Liver (tissue), 9 donors: ENCODE results near the gene TCERG1L. TPM values are rescaled to one million over a fixed set of nuclear protein-coding genes. Genes with fewer than 3 reads are reported as not detected.

Experiments
- DNase-seq: peaks from one replicate; pipeline ENCODE4 v3.0.0-alpha.2; 2017; ENCODE audit warnings: low spot score
- H3K27ac ChIP-seq, 2 donors: one replicate each; pipeline ENCODE4 v1.7.0; 2013; ENCODE audit warnings: inconsistent platforms in 2 of 2, low read length in 2 of 2, control low read depth in 1 of 2, low read depth in 1 of 2, mild to moderate bottlenecking in 1 of 2
- H3K27me3 ChIP-seq, 4 donors: one replicate each; pipeline versions ENCODE4 v1.6.1 to v1.7.0; 2013; ENCODE audit warnings: low read length in 3 of 4, inconsistent platforms in 1 of 4, mild to moderate bottlenecking in 1 of 4, moderate library complexity in 1 of 4; ENCODE audit not compliant: control insufficient read depth in 4 of 4, insufficient read depth in 4 of 4
- H3K36me3 ChIP-seq, 4 donors: one replicate each; pipeline versions ENCODE4 v1.6.1 to v1.7.0; 2013; ENCODE audit warnings: low read length in 3 of 4, mild to moderate bottlenecking in 3 of 4, low read depth in 1 of 4, moderate library complexity in 1 of 4; ENCODE audit not compliant: control insufficient read depth in 4 of 4, insufficient read depth in 3 of 4
- H3K4me1 ChIP-seq, 4 donors: one replicate each; pipeline versions ENCODE4 v1.6.1 to v1.7.0; 2013; ENCODE audit warnings: low read length in 3 of 4, mild to moderate bottlenecking in 3 of 4, moderate library complexity in 1 of 4; ENCODE audit not compliant: control insufficient read depth in 4 of 4, insufficient read depth in 4 of 4
- H3K4me3 ChIP-seq, 3 donors: one replicate each; pipeline versions ENCODE4 v1.6.1 to v1.7.0; 2013; ENCODE audit warnings: low read length in 3 of 3, control low read depth in 1 of 3, low read depth in 1 of 3, mild to moderate bottlenecking in 1 of 3
- H3K9ac ChIP-seq, 2 donors: one replicate each; pipeline ENCODE4 v1.7.0; 2013; ENCODE audit warnings: low read length in 2 of 2, mild to moderate bottlenecking in 2 of 2, moderate library complexity in 2 of 2, control low read depth in 1 of 2, low read depth in 1 of 2
- H3K9me3 ChIP-seq, 4 donors: one replicate each; pipeline versions ENCODE4 v1.6.1 to v1.7.0; 2013; ENCODE audit warnings: low read length in 3 of 4; ENCODE audit not compliant: control insufficient read depth in 4 of 4
- CTCF ChIP-seq: fragments of 150-350 bp; IDR thresholded peaks from 2 replicates; pipeline ENCODE4 v1.5.1; 2017; ENCODE audit warnings: improper control_type of control experiment, low read depth, low read length; ENCODE audit not compliant: missing input control
- EGR1 ChIP-seq, 2 donors: IDR thresholded peaks; 2 replicates each; pipeline ENCODE4 v1.6.1; 2016 to 2018; ENCODE audit warnings: antibody characterized with exemption in 2 of 2, low read depth in 2 of 2
- HNF4A ChIP-seq, 2 donors: conservative IDR thresholded peaks; 2 replicates each; pipeline ENCODE4 v1.6.1; 2016; ENCODE audit warnings: antibody characterized with exemption in 2 of 2, mild to moderate bottlenecking in 2 of 2
- HNF4G ChIP-seq: IDR thresholded peaks from 2 replicates; pipeline ENCODE4 v1.6.1; 2016; ENCODE audit warnings: antibody characterized with exemption
- MAX ChIP-seq: IDR thresholded peaks from 2 replicates; pipeline ENCODE4 v1.6.1; 2016; ENCODE audit warnings: antibody characterized with exemption
- NR2F2 ChIP-seq: IDR thresholded peaks from 2 replicates; pipeline ENCODE4 v1.6.1; 2016; ENCODE audit warnings: antibody characterized with exemption
- RXRA ChIP-seq, 2 donors: IDR thresholded peaks; 2 replicates each; pipeline ENCODE4 v1.6.1; 2017 to 2018; ENCODE audit warnings: antibody characterized with exemption in 2 of 2, mild to moderate bottlenecking in 1 of 2
- ZBTB33 ChIP-seq: IDR thresholded peaks from 2 replicates; pipeline ENCODE4 v1.6.1; 2016; ENCODE audit warnings: antibody characterized with exemption
- WGBS: extraction: QIAGEN DNeasy Blood & Tissue Kit; methylation state at CpG from one replicate; pipeline ENCODE4 v1.1.7; 2013; 5-methylcytosine and 5-hydroxymethylcytosine counted together
- polyA plus RNA-seq, 2 donors: library from polyadenylated mRNA; stranded (reverse) in 1 of 2; unstranded in 1 of 2; fragments of 200-250 nt in 1 of 2; fragments of >200 nt in 1 of 2; fragmentation: Nextera tagmentation in 1 of 2; extraction: Ambion mirVana in 1 of 2; gene quantifications; one replicate each; pipeline versions ENCODE4 v1.2.1 to v1.2.3, GENCODE V29; 2013 to 2015
- total RNA-seq, 2 donors: library from RNA; depleted of rRNA; stranded (reverse); fragments of >200 nt; gene quantifications; one replicate each; pipeline ENCODE4 v1.2.3, GENCODE V29; 2014
- TF ChIP-seq, protein P1 (sequence below): IDR thresholded peaks from 2 replicates; pipeline ENCODE4 v1.6.1; 2016; ENCODE audit warnings: antibody characterized with exemption, mild to moderate bottlenecking
- TF ChIP-seq, protein P2 (sequence below): IDR thresholded peaks from 2 replicates; pipeline ENCODE4 v1.6.1; 2016; ENCODE audit warnings: antibody characterized with exemption
- donor health status: healthy.
- donor health status: healthy.
- donor health status: healthy.
- donor health status: healthy.
- donor health status: healthy.

TCERG1L gene
- total and polyA plus RNA-seq, 4 donors, result not detected

- DNase-seq, result no peak
- TF ChIP-seq MAX (no peak), RXRA (IDR thresholded peaks at IDR 0.05) (no peak), EGR1 (IDR thresholded peaks at IDR 0.05; ENCODE audit: low read depth in 2 of 2) (no peak), HNF4A (conservative IDR thresholded peaks at IDR 0.05) (no peak), CTCF (no peak), NR2F2 (no peak), HNF4G (no peak), ZBTB33 (no peak)
- TF ChIP-seq, protein P1, sequence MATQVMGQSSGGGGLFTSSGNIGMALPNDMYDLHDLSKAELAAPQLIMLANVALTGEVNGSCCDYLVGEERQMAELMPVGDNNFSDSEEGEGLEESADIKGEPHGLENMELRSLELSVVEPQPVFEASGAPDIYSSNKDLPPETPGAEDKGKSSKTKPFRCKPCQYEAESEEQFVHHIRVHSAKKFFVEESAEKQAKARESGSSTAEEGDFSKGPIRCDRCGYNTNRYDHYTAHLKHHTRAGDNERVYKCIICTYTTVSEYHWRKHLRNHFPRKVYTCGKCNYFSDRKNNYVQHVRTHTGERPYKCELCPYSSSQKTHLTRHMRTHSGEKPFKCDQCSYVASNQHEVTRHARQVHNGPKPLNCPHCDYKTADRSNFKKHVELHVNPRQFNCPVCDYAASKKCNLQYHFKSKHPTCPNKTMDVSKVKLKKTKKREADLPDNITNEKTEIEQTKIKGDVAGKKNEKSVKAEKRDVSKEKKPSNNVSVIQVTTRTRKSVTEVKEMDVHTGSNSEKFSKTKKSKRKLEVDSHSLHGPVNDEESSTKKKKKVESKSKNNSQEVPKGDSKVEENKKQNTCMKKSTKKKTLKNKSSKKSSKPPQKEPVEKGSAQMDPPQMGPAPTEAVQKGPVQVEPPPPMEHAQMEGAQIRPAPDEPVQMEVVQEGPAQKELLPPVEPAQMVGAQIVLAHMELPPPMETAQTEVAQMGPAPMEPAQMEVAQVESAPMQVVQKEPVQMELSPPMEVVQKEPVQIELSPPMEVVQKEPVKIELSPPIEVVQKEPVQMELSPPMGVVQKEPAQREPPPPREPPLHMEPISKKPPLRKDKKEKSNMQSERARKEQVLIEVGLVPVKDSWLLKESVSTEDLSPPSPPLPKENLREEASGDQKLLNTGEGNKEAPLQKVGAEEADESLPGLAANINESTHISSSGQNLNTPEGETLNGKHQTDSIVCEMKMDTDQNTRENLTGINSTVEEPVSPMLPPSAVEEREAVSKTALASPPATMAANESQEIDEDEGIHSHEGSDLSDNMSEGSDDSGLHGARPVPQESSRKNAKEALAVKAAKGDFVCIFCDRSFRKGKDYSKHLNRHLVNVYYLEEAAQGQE, result no peak
- TF ChIP-seq, protein P2, sequence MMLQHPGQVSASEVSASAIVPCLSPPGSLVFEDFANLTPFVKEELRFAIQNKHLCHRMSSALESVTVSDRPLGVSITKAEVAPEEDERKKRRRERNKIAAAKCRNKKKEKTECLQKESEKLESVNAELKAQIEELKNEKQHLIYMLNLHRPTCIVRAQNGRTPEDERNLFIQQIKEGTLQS, result no peak
- Histone ChIP-seq H3K36me3 (no peaks in the 10 kb centered on the region), H3K9ac (no peak overlapping the region), H3K4me1 (no peaks in the 10 kb centered on the region), H3K9me3 (no peaks in the 10 kb centered on the region), H3K27ac (no peak overlapping the region), H3K27me3 (no peaks in the 10 kb centered on the region), H3K4me3 (no peak overlapping the region)
- WGBS, result 89% methylated on average over 15 of the region's 15 CpGs
These were observed 196.7 kb downstream of the TCERG1L start for GRCh38 chr10:131114846-131115245.

- 80% methylated on average over 6 of the region's 6 CpGs for WGBS
- TF ChIP-seq HNF4G, result no peak
These were observed 197.7 kb downstream of the TCERG1L start for GRCh38 chr10:131113709-131114291.

More at GRCh38 chr10:131113709-131114291, 197.7 kb downstream of the TCERG1L start:
- Histone ChIP-seq H3K27me3 (peaks cover 0 to 4% (median 0%) of the 10 kb centered on the region in 4 donors), H3K9me3 (no peaks in the 10 kb centered on the region), H3K4me3 (no peak overlapping the region), H3K9ac (no peak overlapping the region), H3K4me1 (no peaks in the 10 kb centered on the region), H3K27ac (no peak overlapping the region), H3K36me3 (no peaks in the 10 kb centered on the region)
- DNase-seq, result no peak
